RWPE2 (cell line): ENCODE measurements around the gene ST8SIA2.
A peak's percentile ranks its signal among the peaks of the same experiment; 100 is the strongest.

Experiments used
- ATAC-seq: fragments of 200-7000 bp; cut with Tn5 transposase; 3 replicates; pipeline ENCODE4 v1.9.1; 2021; ENCODE audit warnings: low read depth
- DNase-seq: peaks from one replicate; pipeline ENCODE4 v3.0.0-alpha.2; 2020; ENCODE audit warnings: low spot score
- H3K27ac ChIP-seq: fragments of 450-650 bp; 2 replicates; pipeline ENCODE4 v1.5.1; 2017; ENCODE audit warnings: mild to moderate bottlenecking; ENCODE audit not compliant: poor library complexity, severe bottlenecking
- H3K27me3 ChIP-seq: fragments of 250-450 bp; sonication (Bioruptor Pico); 2 replicates; pipeline ENCODE4 v1.5.1; 2021; ENCODE audit warnings: mild to moderate bottlenecking, moderate library complexity; ENCODE audit not compliant: insufficient read depth, poor library complexity, severe bottlenecking
- H3K36me3 ChIP-seq: fragments of 250-450 bp; sonication (Bioruptor Pico); 2 replicates; pipeline ENCODE4 v1.5.1; 2020; ENCODE audit warnings: low read depth, mild to moderate bottlenecking, moderate library complexity
- H3K4me1 ChIP-seq: fragments of 250-450 bp; sonication (Bioruptor Pico); 2 replicates; pipeline ENCODE4 v1.5.1; 2021; ENCODE audit warnings: mild to moderate bottlenecking, moderate library complexity; ENCODE audit not compliant: insufficient read depth, poor library complexity, severe bottlenecking
- H3K4me3 ChIP-seq: fragments of 250-450 bp; sonication (Bioruptor Pico); 2 replicates; pipeline ENCODE4 v1.5.1; 2021; ENCODE audit warnings: mild to moderate bottlenecking, moderate library complexity; ENCODE audit not compliant: severe bottlenecking
- H3K9me3 ChIP-seq: fragments of 250-450 bp; sonication (Bioruptor Pico); 2 replicates; pipeline ENCODE4 v1.5.1; 2021; ENCODE audit warnings: mild to moderate bottlenecking, moderate library complexity; ENCODE audit not compliant: severe bottlenecking
- TF ChIP-seq, protein P1 (sequence below): fragments of 450-650 bp; IDR thresholded peaks from one replicate; pipeline ENCODE4 v1.5.1; 2017; ENCODE audit warnings: mild to moderate bottlenecking, moderate library complexity; ENCODE audit not compliant: poor library complexity, severe bottlenecking

ST8SIA2 gene

DNA sequence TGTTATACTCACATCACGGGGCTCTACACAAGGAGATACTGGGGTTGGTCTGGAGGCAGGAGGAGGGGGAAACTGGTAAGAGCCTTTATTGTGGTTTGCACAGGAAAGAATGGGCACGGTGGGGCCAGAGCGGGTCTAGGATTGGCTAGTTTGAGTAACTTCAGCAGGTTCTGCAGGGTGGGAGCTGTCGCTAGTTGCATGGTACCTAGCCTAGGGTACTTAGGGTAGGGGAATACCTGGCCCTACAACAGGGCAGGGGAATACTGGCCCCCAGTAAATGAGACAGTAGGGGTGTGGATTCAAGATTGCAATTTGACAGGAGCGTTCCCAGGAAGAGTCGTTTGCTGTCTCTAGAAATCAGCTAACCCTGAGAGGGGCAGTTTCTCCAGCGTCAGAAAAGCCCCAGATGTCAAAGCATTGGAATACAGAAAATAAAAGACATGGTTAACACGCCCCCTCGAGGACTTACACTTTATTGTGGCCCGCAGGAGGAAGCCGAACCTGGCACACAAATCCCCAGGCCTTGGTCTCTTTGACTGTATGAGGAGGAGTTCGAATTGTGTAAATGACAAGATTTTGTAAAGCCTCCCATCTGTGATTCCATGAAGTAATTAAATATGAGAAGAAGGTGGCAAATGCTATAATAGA lies 32.0 kb downstream of the ST8SIA2 start:
- ATAC-seq = no peak
- H3K4me3 ChIP-seq = no peak overlapping the region
- peaks cover 38% of the 10 kb centered on the region for H3K27me3 ChIP-seq
- no peaks in the 10 kb centered on the region for H3K9me3 ChIP-seq
- H3K27ac ChIP-seq = no peak overlapping the region
- H3K4me1 ChIP-seq = no peaks in the 10 kb centered on the region
- no peaks in the 10 kb centered on the region for H3K36me3 ChIP-seq
- DNase-seq = no peak
- TF ChIP-seq, protein P1, sequence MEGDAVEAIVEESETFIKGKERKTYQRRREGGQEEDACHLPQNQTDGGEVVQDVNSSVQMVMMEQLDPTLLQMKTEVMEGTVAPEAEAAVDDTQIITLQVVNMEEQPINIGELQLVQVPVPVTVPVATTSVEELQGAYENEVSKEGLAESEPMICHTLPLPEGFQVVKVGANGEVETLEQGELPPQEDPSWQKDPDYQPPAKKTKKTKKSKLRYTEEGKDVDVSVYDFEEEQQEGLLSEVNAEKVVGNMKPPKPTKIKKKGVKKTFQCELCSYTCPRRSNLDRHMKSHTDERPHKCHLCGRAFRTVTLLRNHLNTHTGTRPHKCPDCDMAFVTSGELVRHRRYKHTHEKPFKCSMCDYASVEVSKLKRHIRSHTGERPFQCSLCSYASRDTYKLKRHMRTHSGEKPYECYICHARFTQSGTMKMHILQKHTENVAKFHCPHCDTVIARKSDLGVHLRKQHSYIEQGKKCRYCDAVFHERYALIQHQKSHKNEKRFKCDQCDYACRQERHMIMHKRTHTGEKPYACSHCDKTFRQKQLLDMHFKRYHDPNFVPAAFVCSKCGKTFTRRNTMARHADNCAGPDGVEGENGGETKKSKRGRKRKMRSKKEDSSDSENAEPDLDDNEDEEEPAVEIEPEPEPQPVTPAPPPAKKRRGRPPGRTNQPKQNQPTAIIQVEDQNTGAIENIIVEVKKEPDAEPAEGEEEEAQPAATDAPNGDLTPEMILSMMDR = no peak

DNA sequence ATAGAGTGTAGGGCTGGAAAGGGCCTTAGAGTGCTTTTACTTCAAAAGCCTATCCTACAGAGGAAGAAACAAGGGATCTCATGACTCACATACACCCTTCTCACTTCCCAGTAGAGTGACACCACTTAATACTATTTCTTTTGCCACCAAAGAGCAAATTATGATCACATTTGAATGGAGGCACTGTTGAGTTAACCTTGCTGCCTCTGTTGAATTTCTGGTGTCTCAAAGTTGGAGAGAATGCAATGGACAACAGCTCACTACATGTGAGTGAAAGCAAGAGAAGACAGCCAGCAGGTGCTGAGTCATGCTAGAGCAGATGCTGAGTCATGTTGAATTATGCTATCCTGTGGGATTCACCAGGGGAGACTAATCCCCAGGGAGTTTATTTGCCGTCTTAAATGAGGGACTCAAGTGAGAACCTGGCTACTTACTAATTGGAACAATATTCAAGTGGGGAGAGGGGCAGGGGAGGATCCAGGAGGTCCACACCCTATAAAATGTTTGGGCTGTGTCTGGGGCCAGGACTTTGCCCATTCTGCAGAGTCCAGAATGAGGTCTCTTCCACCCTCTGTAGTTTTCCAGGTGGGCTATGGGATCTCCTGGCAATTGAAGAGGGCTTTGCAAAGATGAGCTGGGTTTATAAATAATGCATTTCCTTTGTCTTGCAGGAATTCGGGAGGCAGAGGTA lies 35.8 kb downstream of the ST8SIA2 start:
- H3K4me1 ChIP-seq = no peaks in the 10 kb centered on the region
- H3K27me3 ChIP-seq = peaks cover 63% of the 10 kb centered on the region
- H3K27ac ChIP-seq = no peak overlapping the region
- no peak overlapping the region for H3K4me3 ChIP-seq
- TF ChIP-seq, protein P1 = no peak
- H3K36me3 ChIP-seq = no peaks in the 10 kb centered on the region
- no peaks in the 10 kb centered on the region for H3K9me3 ChIP-seq
- DNase-seq (no peak), ATAC-seq (peak; percentile 55; the same call in 2 of the 3 replicates)

DNA sequence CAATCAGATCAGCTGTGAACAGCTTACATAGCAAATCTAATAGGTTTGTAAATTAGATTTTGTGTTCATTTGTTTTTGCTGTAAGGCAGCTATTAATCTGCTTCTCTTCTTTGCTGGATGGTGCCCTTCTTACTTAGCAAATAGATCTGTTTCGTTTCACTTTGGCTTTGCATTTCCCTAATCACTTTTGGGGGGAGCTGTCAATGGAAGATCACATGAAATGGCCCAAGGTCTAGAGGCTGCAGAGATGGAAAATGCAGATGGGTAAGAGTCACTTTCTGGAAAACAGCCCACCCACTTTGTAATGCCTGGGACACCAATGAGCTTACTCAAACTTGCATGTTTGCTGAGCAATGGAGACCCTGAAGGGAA lies 36.4 kb downstream of the ST8SIA2 start:
- Histone ChIP-seq H3K4me3 (no peak overlapping the region), H3K9me3 (no peaks in the 10 kb centered on the region), H3K36me3 (no peaks in the 10 kb centered on the region), H3K27ac (no peak overlapping the region), H3K27me3 (peaks cover 67% of the 10 kb centered on the region), H3K4me1 (no peaks in the 10 kb centered on the region)
- ATAC-seq (no peak), DNase-seq (no peak)
- TF ChIP-seq, protein P1 = no peak

DNA sequence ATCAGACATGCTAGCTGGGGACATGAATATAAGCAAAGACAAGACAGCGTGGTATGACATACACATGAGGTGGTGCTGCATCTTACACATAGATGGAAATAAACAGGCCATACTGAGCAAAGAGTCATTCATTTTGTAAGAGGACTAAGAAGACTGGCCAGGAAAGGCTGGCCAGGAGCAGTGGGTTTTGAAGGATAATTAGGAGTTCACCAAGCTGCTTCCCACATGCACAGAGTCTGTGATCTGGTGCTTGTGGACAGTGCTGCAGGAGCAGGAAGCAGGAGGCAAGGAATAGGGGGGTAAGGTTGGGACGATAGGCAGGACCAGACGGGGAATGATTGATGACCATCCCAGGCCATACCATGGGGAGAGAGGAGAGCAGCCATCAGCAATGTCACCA lies 41.5 kb downstream of the ST8SIA2 start:
- no peak for ATAC-seq
- peaks cover 63% of the 10 kb centered on the region for H3K27me3 ChIP-seq
- H3K9me3 ChIP-seq = no peaks in the 10 kb centered on the region
- H3K27ac ChIP-seq = no peak overlapping the region
- TF ChIP-seq, protein P1 = no peak
- H3K4me1 ChIP-seq = no peaks in the 10 kb centered on the region
- no peak overlapping the region for H3K4me3 ChIP-seq
- no peaks in the 10 kb centered on the region for H3K36me3 ChIP-seq
- no peak for DNase-seq

DNA sequence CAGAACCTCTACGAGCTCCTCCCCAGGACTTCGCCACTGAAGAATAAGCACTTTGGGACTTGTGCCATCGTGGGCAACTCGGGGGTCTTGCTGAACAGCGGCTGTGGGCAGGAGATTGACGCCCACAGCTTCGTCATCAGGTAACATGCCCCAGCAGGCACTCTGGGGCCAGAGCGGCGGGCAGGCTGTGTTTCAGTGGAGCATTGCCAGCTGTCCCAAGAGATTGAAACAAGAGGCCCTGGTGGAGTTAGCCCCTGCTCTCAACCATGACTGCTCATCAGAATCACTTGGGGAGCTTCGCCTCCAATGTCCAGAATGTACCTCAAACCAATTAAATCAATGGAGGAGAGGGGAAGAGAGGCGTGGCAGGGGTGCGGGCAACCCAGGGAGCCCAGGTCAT lies 44.8 kb downstream of the ST8SIA2 start:
- DNase-seq = no peak
- H3K4me1 ChIP-seq = no peaks in the 10 kb centered on the region

More for the DNA sequence above, 44.8 kb downstream of the ST8SIA2 start:
- H3K9me3 ChIP-seq = no peaks in the 10 kb centered on the region
- no peaks in the 10 kb centered on the region for H3K36me3 ChIP-seq
- H3K27me3 ChIP-seq = peaks cover 36% of the 10 kb centered on the region
- no peak overlapping the region for H3K27ac ChIP-seq
- no peak overlapping the region for H3K4me3 ChIP-seq
- no peak for ATAC-seq
- TF ChIP-seq, protein P1 = no peak
